HG02852 (cell line): Measurements from ENCODE around the gene HOXB8.

Experiments
- ATAC-seq: cut with Tn5 transposase; IDR thresholded peaks from one replicate; pipeline ENCODE4 v1.9.1; 2021; ENCODE audit warnings: mild to moderate bottlenecking, moderate library complexity; ENCODE audit not compliant: unreplicated experiment

HOXB8 gene

GRCh38 chr17:48569674-48570324 lies 45.3 kb downstream of the HOXB8 start:
- ATAC-seq = no peak

GRCh38 chr17:48569240-48569582 lies 45.9 kb downstream of the HOXB8 start:
- no peak for ATAC-seq

GRCh38 chr17:48568499-48569239 lies 46.4 kb downstream of the HOXB8 start:
- ATAC-seq = no peak

GRCh38 chr17:48567646-48568354 lies 47.3 kb downstream of the HOXB8 start:
- ATAC-seq = no peak

GRCh38 chr17:48567209-48567608 lies 47.9 kb downstream of the HOXB8 start:
- ATAC-seq = no peak

- no peak for ATAC-seq
Observed at GRCh38 chr17:48566717-48567116, 48.4 kb downstream of the HOXB8 start.

- no peak for ATAC-seq
Observed at GRCh38 chr17:48565925-48566710, 49.0 kb downstream of the HOXB8 start.

- ATAC-seq = no peak
Observed at GRCh38 chr17:48565022-48565554, 50.0 kb downstream of the HOXB8 start.

- ATAC-seq = no peak
Observed at GRCh38 chr17:48564188-48565021, 50.7 kb downstream of the HOXB8 start.

- ATAC-seq = no peak
Observed at GRCh38 chr17:48563867-48564187, 51.3 kb downstream of the HOXB8 start.

GRCh38 chr17:48563385-48563838 lies 51.7 kb downstream of the HOXB8 start:
- ATAC-seq = no peak

GRCh38 chr17:48562934-48563333 lies 52.2 kb downstream of the HOXB8 start:
- ATAC-seq = no peak
